Measurements from ENCODE around the gene YIPF5. TPM values are rescaled to one million over a fixed set of nuclear protein-coding genes. Genes with fewer than 3 reads are reported as not detected.

Gene YIPF5
- total RNA-seq, 2 experiments from 2014 or later = 45.1 to 47.5 TPM

Other genes starting within 250 kb of the YIPF5 start
- gene KCTD16, start 214 bp upstream of the YIPF5 start, total RNA-seq = not detected

Data from activated CD4-positive, alpha-beta memory T cell treated with anti-CD3 and anti-CD28 coated beads, Interleukin-2, amount 10 ng/mL, durations not matched to agents 7 days and 5 days (primary cell).